HEK293 (cell line): ENCODE data around the gene POLR2L.
A peak's percentile ranks its signal among the peaks of the same experiment; 100 is the strongest.

ENCODE experiments used
- BCL11B ChIP-seq: fragments of 450-650 bp; formaldehyde crosslinking; IDR thresholded peaks from 2 replicates; pipeline ENCODE4 v1.5.1; 2016; ENCODE audit warnings: low read depth, missing biosample characterization, missing genetic modification characterization
- EGR2 ChIP-seq: fragments of 450-650 bp; formaldehyde crosslinking; IDR thresholded peaks from 2 replicates; pipeline ENCODE4 v1.5.1; 2016; ENCODE audit warnings: low read depth, missing biosample characterization, missing genetic modification characterization
- HIC1 ChIP-seq: fragments of 450-650 bp; formaldehyde crosslinking; IDR thresholded peaks from 2 replicates; pipeline ENCODE4 v1.5.1; 2016; ENCODE audit warnings: missing biosample characterization, missing genetic modification characterization
- IKZF3 ChIP-seq: fragments of 450-650 bp; IDR thresholded peaks from 2 replicates; pipeline ENCODE4 v1.5.0; 2018; ENCODE audit warnings: missing biosample characterization, mild to moderate bottlenecking, missing genetic modification characterization, moderate library complexity
- KLF8 ChIP-seq: fragments of 450-650 bp; formaldehyde crosslinking; IDR thresholded peaks from 2 replicates; pipeline ENCODE4 v1.5.1; 2016; ENCODE audit warnings: missing biosample characterization, missing genetic modification characterization
- PRDM10 ChIP-seq: fragments of 450-650 bp; formaldehyde crosslinking; IDR thresholded peaks from 2 replicates; pipeline ENCODE4 v1.5.1; 2016; ENCODE audit warnings: missing biosample characterization, missing genetic modification characterization
- ZBTB49 ChIP-seq: fragments of 450-650 bp; formaldehyde crosslinking; IDR thresholded peaks from 2 replicates; pipeline ENCODE4 v1.5.1; 2016; ENCODE audit warnings: missing biosample characterization, missing genetic modification characterization, low read depth
- ZBTB8A ChIP-seq: fragments of 450-650 bp; formaldehyde crosslinking; IDR thresholded peaks from 2 replicates; pipeline ENCODE4 v1.5.1; 2016; ENCODE audit warnings: missing biosample characterization, missing genetic modification characterization
- ZIC2 ChIP-seq: fragments of 450-650 bp; formaldehyde crosslinking; IDR thresholded peaks from 2 replicates; pipeline ENCODE4 v1.5.1; 2016; ENCODE audit warnings: missing biosample characterization, missing genetic modification characterization
- ZNF148 ChIP-seq: fragments of 450-650 bp; formaldehyde crosslinking; IDR thresholded peaks from 2 replicates; pipeline ENCODE4 v1.5.0; 2017; ENCODE audit warnings: missing biosample characterization, missing genetic modification characterization, borderline replicate concordance
- ZNF157 ChIP-seq: fragments of 450-650 bp; formaldehyde crosslinking; IDR thresholded peaks from 2 replicates; pipeline ENCODE4 v1.5.1; 2016; ENCODE audit warnings: missing biosample characterization, missing genetic modification characterization
- ZNF248 ChIP-seq: fragments of 450-650 bp; formaldehyde crosslinking; IDR thresholded peaks from 2 replicates; pipeline ENCODE4 v1.5.1; 2017; ENCODE audit warnings: missing biosample characterization, missing genetic modification characterization
- ZNF266 ChIP-seq: fragments of 450-650 bp; formaldehyde crosslinking; IDR thresholded peaks from 2 replicates; pipeline ENCODE4 v1.5.1; 2016; ENCODE audit warnings: missing biosample characterization, missing genetic modification characterization, low read depth
- ZNF350 ChIP-seq: fragments of 450-650 bp; formaldehyde crosslinking; IDR thresholded peaks from 2 replicates; pipeline ENCODE4 v1.5.0; 2017; ENCODE audit warnings: missing biosample characterization, mild to moderate bottlenecking, missing genetic modification characterization
- ZNF404 ChIP-seq: fragments of 450-650 bp; formaldehyde crosslinking; IDR thresholded peaks from 2 replicates; pipeline ENCODE4 v1.5.1; 2017; ENCODE audit warnings: missing biosample characterization, missing genetic modification characterization
- ZNF571 ChIP-seq: fragments of 450-650 bp; formaldehyde crosslinking; IDR thresholded peaks from 2 replicates; pipeline ENCODE4 v1.5.0; 2017; ENCODE audit warnings: missing biosample characterization, missing genetic modification characterization
- ZNF76 ChIP-seq: fragments of 450-650 bp; formaldehyde crosslinking; IDR thresholded peaks from 2 replicates; pipeline ENCODE4; 2016; ENCODE audit warnings: low read depth, missing biosample characterization, missing genetic modification characterization, borderline replicate concordance
- ZNF768 ChIP-seq: fragments of 450-650 bp; formaldehyde crosslinking; IDR thresholded peaks from 2 replicates; pipeline ENCODE4 v1.5.1; 2018; ENCODE audit warnings: missing biosample characterization, mild to moderate bottlenecking, missing genetic modification characterization
- ZNF777 ChIP-seq: fragments of 450-650 bp; formaldehyde crosslinking; IDR thresholded peaks from 2 replicates; pipeline ENCODE4 v1.5.1; 2017; ENCODE audit warnings: missing biosample characterization, missing genetic modification characterization, borderline replicate concordance
- ZNF791 ChIP-seq: fragments of 450-650 bp; formaldehyde crosslinking; IDR thresholded peaks from 2 replicates; pipeline ENCODE4 v1.5.1; 2016; ENCODE audit warnings: missing biosample characterization, missing genetic modification characterization
- ZSCAN30 ChIP-seq: fragments of 450-650 bp; IDR thresholded peaks from 2 replicates; pipeline ENCODE4 v1.5.1; 2018; ENCODE audit warnings: missing biosample characterization, mild to moderate bottlenecking, missing genetic modification characterization, moderate library complexity
- TF ChIP-seq, protein P1 (sequence below): fragments of 450-650 bp; formaldehyde crosslinking; IDR thresholded peaks from 2 replicates; pipeline ENCODE4 v1.5.1; 2016; ENCODE audit warnings: missing biosample characterization, missing genetic modification characterization
- TF ChIP-seq, protein P2 (sequence below): fragments of 450-650 bp; formaldehyde crosslinking; IDR thresholded peaks from 2 replicates; pipeline ENCODE4 v1.5.1; 2016; ENCODE audit warnings: missing biosample characterization, missing genetic modification characterization
- TF ChIP-seq, protein P3 (sequence below): fragments of 450-650 bp; formaldehyde crosslinking; IDR thresholded peaks from 2 replicates; pipeline ENCODE4 v1.5.1; 2016; ENCODE audit warnings: missing biosample characterization, missing genetic modification characterization, low read depth

Gene POLR2L

GRCh38 chr11:845872-846495 lies 3.7 kb upstream of the POLR2L start (continued):
- TF ChIP-seq PRDM10 (tag by site-specific recombination) (no peak), IKZF3 (tag by site-specific recombination) (0 out of 2 replicates have a peak, but pooled peaks have one; percentile 16), ZNF76 (tag by site-specific recombination) (no peak), ZBTB49 (tag by site-specific recombination) (no peak), HIC1 (tag by site-specific recombination) (no peak), ZNF148 (tag by site-specific recombination) (no peak), ZNF404 (tag by site-specific recombination) (no peak), ZNF157 (tag by site-specific recombination) (no peak), BCL11B (tag by site-specific recombination) (no peak), ZIC2 (tag by site-specific recombination) (peak; percentile 84), ZNF266 (no peak), KLF8 (tag by site-specific recombination) (no peak), ZSCAN30 (no peak), EGR2 (tag by site-specific recombination) (peak; percentile 70), ZNF791 (tag by site-specific recombination) (no peak), ZBTB8A (tag by site-specific recombination) (peak; percentile 63), ZNF768 (tag by site-specific recombination) (no peak), ZNF571 (no peak), ZNF777 (no peak), ZNF350 (tag by site-specific recombination) (no peak), ZNF248 (tag by site-specific recombination) (no peak)
- TF ChIP-seq, protein P1, sequence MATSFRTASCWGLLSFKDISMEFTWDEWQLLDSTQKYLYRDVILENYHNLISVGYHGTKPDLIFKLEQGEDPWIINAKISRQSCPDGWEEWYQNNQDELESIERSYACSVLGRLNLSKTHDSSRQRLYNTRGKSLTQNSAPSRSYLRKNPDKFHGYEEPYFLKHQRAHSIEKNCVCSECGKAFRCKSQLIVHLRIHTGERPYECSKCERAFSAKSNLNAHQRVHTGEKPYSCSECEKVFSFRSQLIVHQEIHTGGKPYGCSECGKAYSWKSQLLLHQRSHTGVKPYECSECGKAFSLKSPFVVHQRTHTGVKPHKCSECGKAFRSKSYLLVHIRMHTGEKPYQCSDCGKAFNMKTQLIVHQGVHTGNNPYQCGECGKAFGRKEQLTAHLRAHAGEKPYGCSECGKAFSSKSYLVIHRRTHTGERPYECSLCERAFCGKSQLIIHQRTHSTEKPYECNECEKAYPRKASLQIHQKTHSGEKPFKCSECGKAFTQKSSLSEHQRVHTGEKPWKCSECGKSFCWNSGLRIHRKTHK (tag by site-specific recombination), result no peak
- TF ChIP-seq, protein P2, sequence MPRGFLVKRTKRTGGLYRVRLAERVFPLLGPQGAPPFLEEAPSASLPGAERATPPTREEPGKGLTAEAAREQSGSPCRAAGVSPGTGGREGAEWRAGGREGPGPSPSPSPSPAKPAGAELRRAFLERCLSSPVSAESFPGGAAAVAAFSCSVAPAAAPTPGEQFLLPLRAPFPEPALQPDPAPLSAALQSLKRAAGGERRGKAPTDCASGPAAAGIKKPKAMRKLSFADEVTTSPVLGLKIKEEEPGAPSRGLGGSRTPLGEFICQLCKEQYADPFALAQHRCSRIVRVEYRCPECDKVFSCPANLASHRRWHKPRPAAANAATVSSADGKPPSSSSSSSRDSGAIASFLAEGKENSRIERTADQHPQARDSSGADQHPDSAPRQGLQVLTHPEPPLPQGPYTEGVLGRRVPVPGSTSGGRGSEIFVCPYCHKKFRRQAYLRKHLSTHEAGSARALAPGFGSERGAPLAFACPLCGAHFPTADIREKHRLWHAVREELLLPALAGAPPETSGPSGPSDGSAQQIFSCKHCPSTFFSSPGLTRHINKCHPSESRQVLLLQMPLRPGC, result no peak
- TF ChIP-seq, protein P3, sequence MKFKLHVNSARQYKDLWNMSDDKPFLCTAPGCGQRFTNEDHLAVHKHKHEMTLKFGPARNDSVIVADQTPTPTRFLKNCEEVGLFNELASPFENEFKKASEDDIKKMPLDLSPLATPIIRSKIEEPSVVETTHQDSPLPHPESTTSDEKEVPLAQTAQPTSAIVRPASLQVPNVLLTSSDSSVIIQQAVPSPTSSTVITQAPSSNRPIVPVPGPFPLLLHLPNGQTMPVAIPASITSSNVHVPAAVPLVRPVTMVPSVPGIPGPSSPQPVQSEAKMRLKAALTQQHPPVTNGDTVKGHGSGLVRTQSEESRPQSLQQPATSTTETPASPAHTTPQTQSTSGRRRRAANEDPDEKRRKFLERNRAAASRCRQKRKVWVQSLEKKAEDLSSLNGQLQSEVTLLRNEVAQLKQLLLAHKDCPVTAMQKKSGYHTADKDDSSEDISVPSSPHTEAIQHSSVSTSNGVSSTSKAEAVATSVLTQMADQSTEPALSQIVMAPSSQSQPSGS, result no peak
